Activated T-cell treated with anti-CD3 and anti-CD28 coated beads, Interleukin-2, amount 50 U/mL, for 4 hours (primary cell): ENCODE results near the gene RAD51B. TPM values are rescaled to one million over a fixed set of nuclear protein-coding genes. Genes with fewer than 3 reads are reported as not detected.

ENCODE experiments used
- ATAC-seq, 2 donors: fragments of 200-7000 bp; cut with Tn5 transposase; one replicate each; pipeline ENCODE4 v1.10.0; 2021
- DNase-seq: peaks from one replicate; pipeline ENCODE4 v3.0.0-alpha.2; 2020
- H3K27me3 Mint-ChIP-seq: one replicate; pipeline ENCODE4 v1.8.0; 2021; ENCODE audit warnings: low read depth, mixed read lengths
- H3K36me3 Mint-ChIP-seq: one replicate; pipeline ENCODE4 v1.8.0; 2022; ENCODE audit warnings: mixed read lengths; ENCODE audit not compliant: insufficient read depth
- H3K4me1 Mint-ChIP-seq: one replicate; pipeline ENCODE4 v1.8.0; 2021; ENCODE audit warnings: low read depth, mixed read lengths
- H3K4me3 Mint-ChIP-seq: one replicate; pipeline ENCODE4 v1.8.0; 2021; ENCODE audit warnings: mild to moderate bottlenecking, moderate library complexity, mixed read lengths
- H3K9me3 Mint-ChIP-seq: one replicate; pipeline ENCODE4 v1.8.0; 2021; ENCODE audit warnings: mixed read lengths
- total RNA-seq, 3 donors: library from RNA; stranded (reverse); gene quantifications; one replicate each; pipeline ENCODE4 v1.2.1, GENCODE V29; 2021

Gene RAD51B
- total RNA-seq, 3 donors from 2014 or later, result 10.6 to 16.1 (median 14.2) TPM

GRCh38 chr14:68513838-68514607, 694.4 kb downstream of the RAD51B start:
- no peak for DNase-seq
- Mint-ChIP-seq H3K27me3 (no peaks in the 10 kb centered on the region), H3K36me3 (no peaks in the 10 kb centered on the region), H3K4me1 (peaks cover 29% of the 10 kb centered on the region), H3K9me3 (no peaks in the 10 kb centered on the region), H3K4me3 (no peak overlapping the region)
- no peak for ATAC-seq

- DNase-seq (no peak), ATAC-seq (no peak)
- Mint-ChIP-seq H3K9me3 (no peaks in the 10 kb centered on the region), H3K36me3 (no peaks in the 10 kb centered on the region), H3K4me3 (no peak overlapping the region), H3K4me1 (peaks cover 32% of the 10 kb centered on the region), H3K27me3 (no peaks in the 10 kb centered on the region)
These were observed 695.1 kb downstream of the RAD51B start for GRCh38 chr14:68514608-68515194.

- Mint-ChIP-seq H3K36me3 (no peaks in the 10 kb centered on the region), H3K4me3 (no peak overlapping the region)
These were observed 696.8 kb downstream of the RAD51B start for GRCh38 chr14:68516342-68516741.

GRCh38 chr14:68518166-68518565, 698.6 kb downstream of the RAD51B start:
- H3K9me3 Mint-ChIP-seq, result no peaks in the 10 kb centered on the region
- H3K36me3 Mint-ChIP-seq, result no peaks in the 10 kb centered on the region
- H3K4me3 Mint-ChIP-seq, result no peak overlapping the region
- peaks cover 23% of the 10 kb centered on the region for H3K4me1 Mint-ChIP-seq
- DNase-seq (no peak), ATAC-seq (no peak)
- H3K27me3 Mint-ChIP-seq, result no peaks in the 10 kb centered on the region

More at GRCh38 chr14:68516342-68516741, 696.8 kb downstream of the RAD51B start:
- ATAC-seq (no peak), DNase-seq (no peak)
- no peaks in the 10 kb centered on the region for H3K27me3 Mint-ChIP-seq
- peaks cover 35% of the 10 kb centered on the region for H3K4me1 Mint-ChIP-seq
- no peaks in the 10 kb centered on the region for H3K9me3 Mint-ChIP-seq

GRCh38 chr14:68518761-68519670, 699.4 kb downstream of the RAD51B start:
- Mint-ChIP-seq H3K4me3 (no peak overlapping the region), H3K27me3 (no peaks in the 10 kb centered on the region), H3K4me1 (peaks cover 15% of the 10 kb centered on the region), H3K36me3 (no peaks in the 10 kb centered on the region), H3K9me3 (no peaks in the 10 kb centered on the region)
- ATAC-seq (no peak), DNase-seq (no peak)

GRCh38 chr14:68519671-68520187, 700.1 kb downstream of the RAD51B start:
- ATAC-seq (no peak), DNase-seq (no peak)
- H3K36me3 Mint-ChIP-seq, result no peaks in the 10 kb centered on the region
- peaks cover 14% of the 10 kb centered on the region for H3K4me1 Mint-ChIP-seq
- no peaks in the 10 kb centered on the region for H3K27me3 Mint-ChIP-seq
- no peaks in the 10 kb centered on the region for H3K9me3 Mint-ChIP-seq
- H3K4me3 Mint-ChIP-seq, result no peak overlapping the region

DNA sequence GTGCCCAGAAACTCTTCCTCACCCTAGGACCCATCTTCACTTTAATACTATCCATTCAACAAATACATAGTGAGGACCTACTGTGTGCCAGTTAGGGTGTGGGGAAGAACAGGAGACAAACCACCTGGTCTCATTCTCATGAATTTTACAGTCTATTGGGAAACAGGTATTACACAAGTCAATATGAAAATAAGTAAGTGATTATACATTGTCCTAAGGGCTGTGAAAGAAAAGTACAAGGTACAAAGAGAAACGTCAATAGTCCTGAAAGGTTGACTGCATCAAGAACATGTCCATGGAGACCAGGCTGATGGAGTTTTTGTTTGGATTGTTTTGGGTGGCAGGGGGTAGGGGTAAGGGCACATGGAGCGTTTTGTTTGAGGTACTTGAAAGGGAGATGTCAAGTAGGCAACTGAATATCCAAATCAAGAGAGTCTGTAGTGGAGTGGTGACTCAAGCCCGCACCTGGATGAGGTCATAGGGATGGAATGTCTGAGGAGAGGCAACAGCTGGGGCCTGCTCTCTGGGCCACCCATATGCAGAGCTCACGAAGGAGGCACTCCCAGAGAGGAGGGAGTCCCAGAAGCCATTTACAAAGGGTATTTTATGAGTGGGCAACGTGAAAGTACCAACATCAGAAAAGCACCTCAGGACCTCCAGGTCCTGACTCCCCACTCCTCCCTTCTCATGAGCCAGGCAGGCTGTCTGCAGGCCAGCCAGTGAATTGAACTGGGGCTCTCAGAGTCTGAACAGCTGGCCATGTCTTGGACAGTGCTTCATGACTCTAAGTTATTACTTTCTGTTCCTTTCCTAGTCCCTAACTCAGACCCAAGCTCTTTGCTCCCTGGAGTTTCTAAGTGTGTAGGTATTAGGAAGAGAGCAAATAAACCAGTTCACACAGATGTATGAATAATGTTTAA, 701.3 kb downstream of the RAD51B start:
- no peaks in the 10 kb centered on the region for H3K27me3 Mint-ChIP-seq
- H3K4me3 Mint-ChIP-seq, result no peak overlapping the region
- peaks cover 14% of the 10 kb centered on the region for H3K4me1 Mint-ChIP-seq
- H3K9me3 Mint-ChIP-seq, result no peaks in the 10 kb centered on the region
- no peaks in the 10 kb centered on the region for H3K36me3 Mint-ChIP-seq
- ATAC-seq, result no peak
- no peak for DNase-seq

DNA sequence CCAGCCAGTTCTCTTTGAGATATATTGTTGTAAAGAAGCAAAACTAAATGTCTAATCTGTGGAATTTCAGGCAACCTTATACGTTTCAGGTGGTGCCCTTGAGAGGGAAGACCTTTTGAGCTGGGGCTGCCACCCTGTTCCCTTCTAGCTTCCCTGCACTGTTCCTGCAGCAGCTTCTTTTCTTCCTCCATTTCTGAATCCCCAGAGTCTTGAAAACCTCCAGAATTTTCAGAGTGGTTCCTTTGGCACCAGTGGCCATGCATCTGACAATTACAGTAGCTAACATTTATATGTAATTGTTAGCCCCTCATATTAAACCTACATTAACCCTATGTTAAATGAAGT, 702.0 kb downstream of the RAD51B start:
- no peaks in the 10 kb centered on the region for H3K27me3 Mint-ChIP-seq
- H3K4me3 Mint-ChIP-seq, result no peak overlapping the region
- H3K9me3 Mint-ChIP-seq, result no peaks in the 10 kb centered on the region
- H3K4me1 Mint-ChIP-seq, result peaks cover 14% of the 10 kb centered on the region
- no peaks in the 10 kb centered on the region for H3K36me3 Mint-ChIP-seq
- ATAC-seq (no peak), DNase-seq (no peak)

- no peak for ATAC-seq
- Mint-ChIP-seq H3K4me3 (no peak overlapping the region), H3K4me1 (peaks cover 14% of the 10 kb centered on the region), H3K36me3 (no peaks in the 10 kb centered on the region), H3K9me3 (no peaks in the 10 kb centered on the region), H3K27me3 (no peaks in the 10 kb centered on the region)
- no peak for DNase-seq
These were observed 702.5 kb downstream of the RAD51B start for GRCh38 chr14:68521961-68522509.

DNA sequence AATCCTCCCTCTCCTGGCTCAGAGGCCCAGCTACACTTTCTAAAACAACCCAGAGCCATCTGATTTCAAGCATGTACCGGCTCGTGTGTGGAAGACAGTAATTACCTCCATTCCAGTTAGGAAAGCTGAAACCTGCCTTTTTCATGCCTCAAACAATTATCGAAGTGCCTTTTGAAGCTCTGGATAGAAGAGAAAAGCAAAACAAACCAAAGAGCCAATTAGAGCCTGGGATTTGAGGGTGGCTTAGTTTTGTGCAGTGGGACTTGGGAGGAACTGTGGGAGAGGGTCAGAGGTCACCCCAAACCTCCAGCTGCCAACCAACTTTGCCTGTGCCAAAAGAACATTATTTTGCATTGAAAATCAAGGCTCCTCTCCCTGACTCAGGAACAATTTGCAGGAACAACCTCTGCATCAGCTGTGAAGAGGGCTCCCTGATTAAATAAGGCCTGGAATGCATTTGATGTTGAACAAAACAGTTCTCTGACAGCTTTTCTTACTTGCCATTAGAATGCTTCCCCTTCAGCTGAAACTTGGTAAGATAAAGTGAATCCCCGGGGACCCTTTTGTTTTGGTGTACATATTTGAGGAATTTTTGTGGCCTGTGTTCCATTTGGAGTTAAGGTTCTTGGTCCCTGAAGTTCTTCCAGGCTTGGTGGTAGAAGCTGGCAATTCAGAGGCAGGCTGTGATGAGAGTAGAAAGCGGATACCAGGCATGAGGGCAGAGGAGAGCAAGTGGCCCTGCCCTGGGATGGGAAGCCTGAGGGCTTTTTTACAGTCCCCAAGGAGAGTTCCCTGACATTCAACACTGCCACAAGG, 703.1 kb downstream of the RAD51B start:
- ATAC-seq (no peak), DNase-seq (no peak)
- Mint-ChIP-seq H3K4me1 (peaks cover 14% of the 10 kb centered on the region), H3K4me3 (no peak overlapping the region), H3K9me3 (no peaks in the 10 kb centered on the region), H3K27me3 (no peaks in the 10 kb centered on the region), H3K36me3 (no peaks in the 10 kb centered on the region)

- no peak for DNase-seq
- Mint-ChIP-seq H3K4me1 (peaks cover 13% of the 10 kb centered on the region), H3K4me3 (no peak overlapping the region), H3K36me3 (no peaks in the 10 kb centered on the region), H3K9me3 (no peaks in the 10 kb centered on the region), H3K27me3 (no peaks in the 10 kb centered on the region)
- no peak for ATAC-seq
These were observed 703.7 kb downstream of the RAD51B start for GRCh38 chr14:68523326-68523610.

- Mint-ChIP-seq H3K9me3 (no peaks in the 10 kb centered on the region), H3K36me3 (no peaks in the 10 kb centered on the region), H3K27me3 (no peaks in the 10 kb centered on the region), H3K4me1 (peaks cover 12% of the 10 kb centered on the region), H3K4me3 (no peak overlapping the region)
- no peak for DNase-seq
- ATAC-seq, result no peak
These were observed 704.6 kb downstream of the RAD51B start for GRCh38 chr14:68523989-68524725.
